Spleen (tissue), 11 donors: ENCODE measurements around the gene ALCAM. TPM values are rescaled to one million over a fixed set of nuclear protein-coding genes. Genes with fewer than 3 reads are reported as not detected.

Experiments
- DNase-seq: peaks from one replicate; pipeline ENCODE4 v3.0.0-alpha.2; 2020
- H3K27ac ChIP-seq, 8 donors: fragments of 200-600 bp; sonication (generic) in 7 of 8; 1 replicate in 4 of 8; 2 replicates in 4 of 8; pipeline versions ENCODE4 v1.5.0 to v1.8.0; 2016 to 2021; ENCODE audit warnings: inconsistent platforms in 4 of 8, mild to moderate bottlenecking in 4 of 8, moderate library complexity in 1 of 8
- H3K27me3 ChIP-seq, 7 donors: fragments of 200-600 bp; sonication (generic) in 6 of 7; replicated peaks in 1 of 7; 1 replicate in 4 of 7; 2 replicates in 3 of 7; pipeline versions ENCODE4 v1.5.0 to v1.8.0; 2016 to 2021; ENCODE audit warnings: inconsistent platforms in 3 of 7, mild to moderate bottlenecking in 1 of 7
- H3K36me3 ChIP-seq, 6 donors: fragments of 200-600 bp; sonication (generic) in 5 of 6; 1 replicate in 4 of 6; 2 replicates in 2 of 6; pipeline versions ENCODE4 v1.5.0 to v1.8.0; 2016 to 2021; ENCODE audit warnings: inconsistent platforms in 2 of 6
- H3K4me1 ChIP-seq, 6 donors: fragments of 200-600 bp; sonication (generic) in 5 of 6; 1 replicate in 3 of 6; 2 replicates in 3 of 6; pipeline versions ENCODE4 v1.5.0 to v1.8.0; 2016 to 2021; ENCODE audit warnings: inconsistent platforms in 3 of 6
- H3K4me3 ChIP-seq, 8 donors: fragments of 200-600 bp; sonication (generic) in 7 of 8; 1 replicate in 4 of 8; 2 replicates in 4 of 8; pipeline versions ENCODE4 v1.5.0 to v1.8.0; 2016 to 2021; ENCODE audit warnings: inconsistent platforms in 4 of 8, mild to moderate bottlenecking in 4 of 8, moderate library complexity in 2 of 8
- H3K9me3 ChIP-seq, 8 donors: fragments of 200-600 bp; sonication (generic) in 7 of 8; 1 replicate in 4 of 8; 2 replicates in 4 of 8; pipeline versions ENCODE4 v1.5.0 to v1.8.0; 2016 to 2021; ENCODE audit warnings: inconsistent platforms in 4 of 8
- CTCF ChIP-seq, 11 experiments: fragments of 200-600 bp in 7 of 11; fragments of 450-650 bp in 4 of 11; sonication (generic) in 4 of 11; IDR thresholded peaks in 8 of 11; conservative IDR thresholded peaks in 3 of 11; 1 replicate in 7 of 11; 2 replicates in 4 of 11; pipeline versions ENCODE4 v1.4.0 to v1.8.0; 2016 to 2021; ENCODE audit warnings: antibody characterized with exemption in 11 of 11, inconsistent platforms in 4 of 11, mild to moderate bottlenecking in 1 of 11
- POLR2A ChIP-seq, 3 donors: fragments of 450-650 bp; IDR thresholded peaks; one replicate each; pipeline ENCODE4 v1.5.1; 2017; ENCODE audit warnings: antibody characterized with exemption in 3 of 3, mild to moderate bottlenecking in 1 of 3
- POLR2AphosphoS5 ChIP-seq, 3 donors: sonication (generic); formaldehyde crosslinking; IDR thresholded peaks; one replicate each; pipeline ENCODE4 v1.5.1; 2017; ENCODE audit warnings: antibody characterized with exemption in 3 of 3
- WGBS, 5 donors: extraction: QIAGEN DNeasy Blood & Tissue Kit in 3 of 5; methylation state at CpG; one replicate each; pipeline versions ENCODE4 v1.1.5 to v1.1.7; 2013 to 2018; 5-methylcytosine and 5-hydroxymethylcytosine counted together
- intact Hi-C: fragments of 100-400 bp; cut with DNase I; formaldehyde crosslinking; loops from one replicate; pipeline ENCODE4 v1.15.0; 2023; ENCODE audit warnings: low total_unique reads
- polyA plus RNA-seq, 3 donors: library from polyadenylated mRNA; stranded (reverse); fragments of 200-250 nt; gene quantifications; one replicate each; pipeline ENCODE4 v1.2.1, GENCODE V29; 2013
- total RNA-seq, 7 donors: library from RNA; depleted of rRNA in 3 of 7; stranded (reverse); fragments of >200 nt in 3 of 7; fragmentation: NEBNext Ultra II Directional in 4 of 7; extraction: Animal tissue kit (Norgen Biotek cat#: 25700) in 4 of 7; gene quantifications; one replicate each; pipeline versions ENCODE4 v1.1.0 to v1.2.1, GENCODE V29; 2016 to 2021
- donor health status: healthy with polysubstance abuse.
- donor health status: DM: no; HTN: no; CAD: no; lungs with moderate emphysema.
- donor health status: DM: no; HTN: no; CAD: no.
- donor health status: Bipolar disorder and iron deficiency.
- donor health status: healthy.
- donor health status: DM: no; HTN: no; CAD: no.
- donor health status: DM: yes; HTN: yes; CAD: no.

Gene ALCAM
- total and polyA plus RNA-seq, 10 donors: 6.3 to 18.5 (median 11.8) TPM

- Histone ChIP-seq H3K9me3 (no peaks in the 10 kb centered on the region), H3K36me3 (no peaks in the 10 kb centered on the region), H3K27me3 (no peaks in the 10 kb centered on the region), H3K4me1 (no peaks in the 10 kb centered on the region), H3K27ac (no peak overlapping the region), H3K4me3 (no peak overlapping the region)
- intact Hi-C loops: no loop called here
- TF ChIP-seq CTCF (IDR thresholded peaks at IDR 0.05 in 8 of 11, conservative IDR thresholded peaks at IDR 0.05 in 3 of 11) (no peak), POLR2A (IDR thresholded peaks at IDR 0.05) (no peak), POLR2AphosphoS5 (IDR thresholded peaks at IDR 0.05) (no peak)
- no peak for DNase-seq
- 66 to 75% (median 70%) methylated on average over 2 of the region's 2 CpGs for WGBS, 5 donors
Observed at GRCh38 chr3:105613120-105613519, 246.4 kb downstream of the ALCAM start.

GRCh38 chr3:105614288-105615030, 247.8 kb downstream of the ALCAM start:
- no peaks in the 10 kb centered on the region for H3K4me1 ChIP-seq
- DNase-seq: no peak
- no peak overlapping the region for H3K27ac ChIP-seq
- H3K36me3 ChIP-seq: no peaks in the 10 kb centered on the region
- TF ChIP-seq POLR2AphosphoS5 (IDR thresholded peaks at IDR 0.05) (no peak), POLR2A (IDR thresholded peaks at IDR 0.05) (no peak), CTCF (IDR thresholded peaks at IDR 0.05 in 8 of 11, conservative IDR thresholded peaks at IDR 0.05 in 3 of 11) (no peak)
- no peaks in the 10 kb centered on the region for H3K9me3 ChIP-seq
- intact Hi-C loops: no loop called here
- H3K4me3 ChIP-seq: no peak overlapping the region
- no peaks in the 10 kb centered on the region for H3K27me3 ChIP-seq

- TF ChIP-seq POLR2AphosphoS5 (IDR thresholded peaks at IDR 0.05): no peak
- TF ChIP-seq POLR2A (IDR thresholded peaks at IDR 0.05): no peak
- TF ChIP-seq CTCF (IDR thresholded peaks at IDR 0.05 in 8 of 11, conservative IDR thresholded peaks at IDR 0.05 in 3 of 11): no peak
- no peak overlapping the region for H3K4me3 ChIP-seq
- intact Hi-C loops: no loop called here
- no peak overlapping the region for H3K27ac ChIP-seq
- DNase-seq: no peak
- H3K36me3 ChIP-seq: no peaks in the 10 kb centered on the region
- no peaks in the 10 kb centered on the region for H3K4me1 ChIP-seq
- no peaks in the 10 kb centered on the region for H3K27me3 ChIP-seq
- H3K9me3 ChIP-seq: no peaks in the 10 kb centered on the region
- WGBS, 5 donors: 70 to 85% (median 82%) methylated on average over 3 of the region's 3 CpGs
Observed at GRCh38 chr3:105615814-105616213, 249.1 kb downstream of the ALCAM start.

- Histone ChIP-seq H3K4me1 (no peaks in the 10 kb centered on the region), H3K36me3 (no peaks in the 10 kb centered on the region), H3K4me3 (no peak overlapping the region), H3K27ac (no peak overlapping the region), H3K9me3 (no peaks in the 10 kb centered on the region), H3K27me3 (no peaks in the 10 kb centered on the region)
- 63 to 79% (median 74%) methylated on average over 5 of the region's 5 CpGs for WGBS, 5 donors
- no peak for TF ChIP-seq CTCF (IDR thresholded peaks at IDR 0.05 in 8 of 11, conservative IDR thresholded peaks at IDR 0.05 in 3 of 11)
- no peak for TF ChIP-seq POLR2AphosphoS5 (IDR thresholded peaks at IDR 0.05)
- TF ChIP-seq POLR2A (IDR thresholded peaks at IDR 0.05): no peak
- intact Hi-C loops: no loop called here
- no peak for DNase-seq
Observed at GRCh38 chr3:105616374-105617121, 249.8 kb downstream of the ALCAM start.
